Caco-2 (cell line): Measurements from ENCODE around the gene TAX1BP3. TPM values are rescaled to one million over a fixed set of nuclear protein-coding genes. Genes with fewer than 3 reads are reported as not detected.

Source experiments
- BruUV-seq: library from RNA; stranded (reverse); fragments of 400-500 nt; replicated peaks from 2 replicates; lab custom pipeline; 2021; lab: Mats Ljungman, UMichigan
- CTCF ChIA-PET: fragments of 300-600 bp; sonication (Branson Sonifier 250); formaldehyde crosslinking; loops from one replicate; lab custom pipeline; 2022; ENCODE audit warnings: antibody characterized with exemption; lab: Charles Lee
- POLR2A ChIA-PET: fragments of 300-600 bp; sonication (Branson Sonifier 250); formaldehyde crosslinking; loops from one replicate; lab custom pipeline; 2022; ENCODE audit warnings: antibody characterized with exemption; lab: Charles Lee
- DNase-seq, 2 experiments: peaks; one replicate each; pipeline versions ENCODE4 v3.0.0 to v3.0.0-alpha.2; 2020 to 2022
- H3K27me3 ChIP-seq: replicated peaks from 2 replicates; pipeline ENCODE4 v1.6.0; 2011; ENCODE audit warnings: low read length; ENCODE audit not compliant: control insufficient read depth, insufficient read depth
- H3K36me3 ChIP-seq: 2 replicates; pipeline ENCODE4 v1.5.1; 2011; ENCODE audit warnings: low read length; ENCODE audit not compliant: control insufficient read depth, insufficient read depth
- H3K4me1 ChIP-seq: fragments of 250-450 bp; sonication (Bioruptor Pico); 2 replicates; pipeline ENCODE4 v1.5.1; 2020; ENCODE audit warnings: mild to moderate bottlenecking
- H3K4me3 ChIP-seq: 2 replicates; pipeline ENCODE4 v1.5.1; 2011; ENCODE audit warnings: low read depth, mild to moderate bottlenecking, control low read depth, low read length
- H3K9me3 ChIP-seq: fragments of 250-450 bp; sonication (Bioruptor Pico); 2 replicates; pipeline ENCODE4 v1.5.1; 2020; ENCODE audit warnings: mild to moderate bottlenecking, moderate library complexity
- H3K27ac Mint-ChIP-seq: one replicate; pipeline ENCODE4 v1.8.0; 2022; ENCODE audit warnings: mixed read lengths; ENCODE audit not compliant: unreplicated experiment
- H3K27me3 Mint-ChIP-seq: one replicate; pipeline ENCODE4 v1.8.0; 2022; ENCODE audit warnings: mixed read lengths; ENCODE audit not compliant: insufficient read depth, unreplicated experiment
- H3K36me3 Mint-ChIP-seq: one replicate; pipeline ENCODE4 v1.8.0; 2022; ENCODE audit warnings: mild to moderate bottlenecking, mixed read lengths; ENCODE audit not compliant: insufficient read depth, unreplicated experiment
- H3K4me1 Mint-ChIP-seq: one replicate; pipeline ENCODE4 v1.8.0; 2022; ENCODE audit warnings: low read depth, mixed read lengths; ENCODE audit not compliant: unreplicated experiment
- H3K4me3 Mint-ChIP-seq: one replicate; pipeline ENCODE4 v1.8.0; 2022; ENCODE audit warnings: mild to moderate bottlenecking, moderate library complexity, mixed read lengths; ENCODE audit not compliant: unreplicated experiment
- H3K9me3 Mint-ChIP-seq: one replicate; pipeline ENCODE4 v1.8.0; 2022; ENCODE audit warnings: mixed read lengths; ENCODE audit not compliant: unreplicated experiment
- CTCF ChIP-seq, 2 experiments: fragments of 200-600 bp in 1 of 2; IDR thresholded peaks; 1 replicate in 1 of 2; 2 replicates in 1 of 2; pipeline versions ENCODE4 v1.5.1 to v1.8.0; 2011 to 2022; ENCODE audit warnings: antibody characterized with exemption in 1 of 2, control low read depth in 1 of 2, inconsistent platforms in 1 of 2, low read depth in 1 of 2, low read length in 1 of 2, mild to moderate bottlenecking in 1 of 2, moderate library complexity in 1 of 2; ENCODE audit not compliant: insufficient read depth in 1 of 2, severe bottlenecking in 1 of 2, unreplicated experiment in 1 of 2
- intact Hi-C: fragments of 100-400 bp; cut with micrococcal nuclease; formaldehyde crosslinking; loops from one replicate; pipeline ENCODE4 v1.10.0; 2022; ENCODE audit not compliant: unreplicated experiment
- total RNA-seq: library from RNA; stranded (reverse); gene quantifications from 2 replicates; pipeline ENCODE4 v1.2.3, GENCODE V29; 2022

TAX1BP3 gene
- total RNA-seq, 1 experiment from 2014 or later, result 58.2 TPM

GRCh38 chr17:3635474-3636153 lies 32.8 kb downstream of the TAX1BP3 start:
- no peaks in the 10 kb centered on the region for H3K27me3 ChIP-seq
- no peaks in the 10 kb centered on the region for H3K9me3 ChIP-seq
- no peaks in the 10 kb centered on the region for H3K36me3 ChIP-seq
- ChIA-PET CTCF (interaction anchor here (1.0 to 1.7 kb wide), 3 partner anchors 12 to 587 kb away, joined by 3 to 6 read pairs (median 4); no protein-coding TSS in a partner anchor), POLR2A (interaction anchor here (0.7 to 1.4 kb wide), 5 partner anchors 12 to 846 kb away, joined by 3 to 9 read pairs (median 6); no protein-coding TSS in a partner anchor)
- Mint-ChIP-seq H3K27me3 (no peaks in the 10 kb centered on the region), H3K4me3 (peak overlapping the region; percentile 81), H3K27ac (peak overlapping the region; percentile 99), H3K36me3 (peaks cover 6% of the 10 kb centered on the region), H3K4me1 (no peaks in the 10 kb centered on the region), H3K9me3 (no peaks in the 10 kb centered on the region)
- BruUV-seq, result TSS peak; percentile 51
- peak; percentile 56 to 68 for DNase-seq
- peak overlapping the region; percentile 76 for H3K4me3 ChIP-seq
- intact Hi-C loops, result loop anchor here (1.0 kb wide), 1 partner anchor 23 kb away; no protein-coding TSS in a partner anchor
- no peak for TF ChIP-seq CTCF (IDR thresholded peaks at IDR 0.05; ENCODE audit: insufficient read depth in 1 of 2, low read depth in 1 of 2, low read length in 1 of 2, severe bottlenecking in 1 of 2, unreplicated experiment in 1 of 2)
- no peaks in the 10 kb centered on the region for H3K4me1 ChIP-seq

- H3K4me1 ChIP-seq, result no peaks in the 10 kb centered on the region
- DNase-seq, result no peak
- H3K9me3 ChIP-seq, result no peaks in the 10 kb centered on the region
- H3K27me3 Mint-ChIP-seq, result no peaks in the 10 kb centered on the region
- no peaks in the 10 kb centered on the region for H3K36me3 ChIP-seq
- intact Hi-C loops, result no loop called here
- POLR2A ChIA-PET, result no interaction called here
- no peaks in the 10 kb centered on the region for H3K27me3 ChIP-seq
- no peak overlapping the region for H3K4me3 ChIP-seq
- H3K9me3 Mint-ChIP-seq, result no peaks in the 10 kb centered on the region
- TF ChIP-seq CTCF (IDR thresholded peaks at IDR 0.05; ENCODE audit: insufficient read depth in 1 of 2, low read depth in 1 of 2, low read length in 1 of 2, severe bottlenecking in 1 of 2, unreplicated experiment in 1 of 2), result no peak
- no peaks in the 10 kb centered on the region for H3K4me1 Mint-ChIP-seq
- H3K27ac Mint-ChIP-seq, result no peak overlapping the region
- CTCF ChIA-PET, result interaction anchor here (0.6 kb wide), 1 partner anchor 35 kb away, joined by 3 read pairs; no protein-coding TSS in a partner anchor
- peaks cover 3% of the 10 kb centered on the region for H3K36me3 Mint-ChIP-seq
- no peak overlapping the region for H3K4me3 Mint-ChIP-seq
- no TSS peak for BruUV-seq
These were observed 36.1 kb downstream of the TAX1BP3 start for GRCh38 chr17:3632287-3632686.

- Mint-ChIP-seq H3K9me3 (no peaks in the 10 kb centered on the region), H3K27me3 (no peaks in the 10 kb centered on the region), H3K4me1 (no peaks in the 10 kb centered on the region), H3K36me3 (peaks cover 6% of the 10 kb centered on the region), H3K4me3 (no peak overlapping the region), H3K27ac (no peak overlapping the region)
- intact Hi-C loops, result no loop called here
- Histone ChIP-seq H3K9me3 (no peaks in the 10 kb centered on the region), H3K27me3 (no peaks in the 10 kb centered on the region), H3K36me3 (no peaks in the 10 kb centered on the region), H3K4me1 (no peaks in the 10 kb centered on the region), H3K4me3 (no peak overlapping the region)
- ChIA-PET CTCF (no interaction called here), POLR2A (no interaction called here)
- no peak for TF ChIP-seq CTCF (IDR thresholded peaks at IDR 0.05; ENCODE audit: insufficient read depth in 1 of 2, low read depth in 1 of 2, low read length in 1 of 2, severe bottlenecking in 1 of 2, unreplicated experiment in 1 of 2)
- DNase-seq, result no peak
- no TSS peak for BruUV-seq
These were observed 37.6 kb downstream of the TAX1BP3 start for GRCh38 chr17:3630781-3631180.
